HCT116 (cell line): Measurements from ENCODE around the gene COBL.

ENCODE experiments used
- ELF1 ChIP-seq: IDR thresholded peaks from 2 replicates; pipeline ENCODE4 v1.6.1; 2012; ENCODE audit warnings: low read depth, borderline replicate concordance
- EZH2phosphoT487 ChIP-seq: fragments of 200-600 bp; IDR thresholded peaks from 2 replicates; pipeline ENCODE4 v1.6.1; 2018; ENCODE audit warnings: antibody characterized with exemption, borderline replicate concordance
- POLR2A ChIP-seq: IDR thresholded peaks from 2 replicates; pipeline ENCODE4 v1.7.0; 2011; ENCODE audit warnings: borderline replicate concordance; ENCODE audit not compliant: insufficient read depth, insufficient read length; ENCODE audit errors: extremely low read depth
- TF ChIP-seq, protein P1 (sequence below): IDR thresholded peaks from 2 replicates; pipeline ENCODE4 v1.6.1; 2012

DNA sequence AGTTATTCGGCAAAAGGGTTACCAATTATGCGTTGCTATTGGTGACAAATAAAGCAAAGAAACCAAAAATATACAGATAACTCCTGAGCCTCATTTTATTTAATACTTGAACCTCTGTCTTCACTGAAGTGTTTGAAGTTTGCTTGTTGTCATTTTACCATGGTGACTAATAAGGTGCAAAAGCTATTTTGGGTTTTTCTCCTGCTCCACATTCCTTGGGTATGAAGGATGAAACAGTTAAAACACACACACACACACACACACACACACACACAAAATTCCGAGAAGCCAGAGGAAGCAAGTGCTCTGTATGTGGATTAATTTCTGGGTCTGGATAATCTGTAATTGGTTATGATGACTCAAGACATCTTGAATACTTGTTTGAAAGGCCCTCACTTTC, 246.5 kb downstream of the COBL start:
- TF ChIP-seq EZH2phosphoT487 (no peak), POLR2A (no peak), ELF1 (no peak)
- TF ChIP-seq, protein P1, sequence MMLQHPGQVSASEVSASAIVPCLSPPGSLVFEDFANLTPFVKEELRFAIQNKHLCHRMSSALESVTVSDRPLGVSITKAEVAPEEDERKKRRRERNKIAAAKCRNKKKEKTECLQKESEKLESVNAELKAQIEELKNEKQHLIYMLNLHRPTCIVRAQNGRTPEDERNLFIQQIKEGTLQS: no peak
